ENCODE data around the gene NPHP4. TPM values are rescaled to one million over a fixed set of nuclear protein-coding genes. Genes with fewer than 3 reads are reported as not detected.

NPHP4 gene
- polyA plus RNA-seq, 1 of the 3 experiments (the other 2 are of a cell fraction), result 7.0 TPM

GRCh38 chr1:5940723-5941407, 51.4 kb downstream of the NPHP4 start:
- no peak overlapping the region for H3K9ac ChIP-seq
- no peak overlapping the region for H2AFZ ChIP-seq (ENCODE audit: low read depth)
- H3K4me1 ChIP-seq (ENCODE audit: control insufficient read depth in 1 of 2, insufficient read depth in 2 of 2, low read depth in 1 of 2, low read length in 1 of 2), result no peaks in the 10 kb centered on the region; a peak in 1 of 4 replicates
- DNase-seq, result peak; percentile 82
- H3K4me3 ChIP-seq (ENCODE audit: low read depth in 2 of 2, low read length in 1 of 2), result no peak overlapping the region
- no peaks in the 10 kb centered on the region for H3K9me3 ChIP-seq
- H3K27me3 ChIP-seq (ENCODE audit: insufficient read depth), result no peaks in the 10 kb centered on the region
- H3F3A ChIP-seq (replicated peaks; ENCODE audit: insufficient read depth), result no peaks in the 10 kb centered on the region
- H4K20me1 ChIP-seq (ENCODE audit: insufficient read depth), result no peaks in the 10 kb centered on the region
- ChIA-PET CTCF (interaction anchor here (0.7 kb wide), 1 partner anchor 9 kb away, joined by 3 read pairs; no protein-coding TSS in a partner anchor), POLR2A (no interaction called here)
- no peaks in the 10 kb centered on the region for H3K79me2 ChIP-seq (ENCODE audit: insufficient read depth)
- peaks cover 0 to 14% of the 10 kb centered on the region in 2 experiments for H3K36me3 ChIP-seq (replicated peaks in 1 of 2; ENCODE audit: control insufficient read depth in 1 of 2, insufficient read depth in 2 of 2, low read length in 1 of 2)
- H3K27ac ChIP-seq (ENCODE audit: low read depth in 2 of 2, low read length in 1 of 2), result no peak overlapping the region
- 81% methylated on average over 2 of the region's 2 CpGs for WGBS (ENCODE audit: low lambda C conversion rate)
- H3K4me2 ChIP-seq, result no peak overlapping the region
- TF ChIP-seq SIN3A (IDR thresholded peaks at IDR 0.05; ENCODE audit: borderline replicate concordance, low read depth, low read length) (no peak), GATA2 (CRISPR knock-in tag; IDR thresholded peaks at IDR 0.05) (peak; percentile 31; the same call in 1 of the 2 replicates)
- no peaks in the 10 kb centered on the region for H3K9me2 ChIP-seq

- H3K4me3 ChIP-seq (ENCODE audit: low read depth in 2 of 2, low read length in 1 of 2), result no peak overlapping the region
- no peaks in the 10 kb centered on the region for H3K27me3 ChIP-seq (ENCODE audit: insufficient read depth)
- H2AFZ ChIP-seq (ENCODE audit: low read depth), result no peak overlapping the region
- DNase-seq, result no peak
- no peak overlapping the region for H3K4me2 ChIP-seq
- no peaks in the 10 kb centered on the region for H3F3A ChIP-seq (replicated peaks; ENCODE audit: insufficient read depth)
- H3K4me1 ChIP-seq (ENCODE audit: control insufficient read depth in 1 of 2, insufficient read depth in 2 of 2, low read depth in 1 of 2, low read length in 1 of 2), result no peaks in the 10 kb centered on the region; a peak in 1 of 4 replicates
- no peaks in the 10 kb centered on the region for H3K9me3 ChIP-seq
- WGBS (ENCODE audit: low lambda C conversion rate), result 95% methylated on average over 9 of the region's 13 CpGs
- ChIA-PET CTCF (interaction anchor here (1.3 kb wide), 1 partner anchor 35 kb away, joined by 3 read pairs; no protein-coding TSS in a partner anchor), POLR2A (no interaction called here)
- H3K36me3 ChIP-seq (replicated peaks in 1 of 2; ENCODE audit: control insufficient read depth in 1 of 2, insufficient read depth in 2 of 2, low read length in 1 of 2), result peaks cover 0 to 9% of the 10 kb centered on the region in 2 experiments
- no peak overlapping the region for H3K27ac ChIP-seq (ENCODE audit: low read depth in 2 of 2, low read length in 1 of 2)
- no peak overlapping the region for H3K9ac ChIP-seq
- no peaks in the 10 kb centered on the region for H4K20me1 ChIP-seq (ENCODE audit: insufficient read depth)
- H3K79me2 ChIP-seq (ENCODE audit: insufficient read depth), result no peaks in the 10 kb centered on the region
- no peaks in the 10 kb centered on the region for H3K9me2 ChIP-seq
- TF ChIP-seq RAD21 (IDR thresholded peaks at IDR 0.05; ENCODE audit: low read length) (no peak), USF1 (IDR thresholded peaks at IDR 0.05; ENCODE audit: borderline replicate concordance, low read depth) (no peak), CTCF (IDR thresholded peaks at IDR 0.05) (no peak), NRF1 (IDR thresholded peaks at IDR 0.05; ENCODE audit: low read depth, low read length) (no peak), IRF3 (IDR thresholded peaks at IDR 0.05; ENCODE audit: low read depth, low read length) (no peak), REST (IDR thresholded peaks at IDR 0.05; ENCODE audit: low read depth, low read length) (no peak), ELF1 (IDR thresholded peaks at IDR 0.05) (no peak), FOSL2 (IDR thresholded peaks at IDR 0.05; ENCODE audit: borderline replicate concordance, low read depth) (no peak), EZH2phosphoT487 (IDR thresholded peaks at IDR 0.05; ENCODE audit: borderline replicate concordance, low read depth) (no peak), PBX3 (IDR thresholded peaks at IDR 0.05) (no peak), NFIC (IDR thresholded peaks at IDR 0.05; ENCODE audit: borderline replicate concordance) (no peak), RCOR1 (IDR thresholded peaks at IDR 0.05; ENCODE audit: low read length) (no peak)
Observed at GRCh38 chr1:5939271-5940170, 52.7 kb downstream of the NPHP4 start.
